ENCODE data around the gene NOTO. TPM values are rescaled to one million over a fixed set of nuclear protein-coding genes. Genes with fewer than 3 reads are reported as not detected.
"Not testable (repeated sequence)": the region's sequence is repeated elsewhere in the genome, so short reads cannot be mapped to it uniquely, and the experiment has no call there.

Gene NOTO
- total and polyA plus RNA-seq, 2 donors from 2014 or later = not detected

- DNase-seq = peak in 4 of 5 donors; percentile 80 to 85 (median 84)
- Histone ChIP-seq H3K4me1 (ENCODE audit: control insufficient read depth in 2 of 3, insufficient read depth in 2 of 3, low read depth in 1 of 3, low read length in 3 of 3) (no peaks in the 10 kb centered on the region), H3K27ac (ENCODE audit: low read depth in 2 of 2, low read length in 2 of 2) (peak overlapping the region; percentile 25 to 47), H3K36me3 (ENCODE audit: control insufficient read depth in 2 of 3, insufficient read depth in 3 of 3, low read length in 3 of 3) (no peaks in the 10 kb centered on the region), H3K27me3 (ENCODE audit: control insufficient read depth, insufficient read depth, low read length) (no peaks in the 10 kb centered on the region), H3K9me3 (ENCODE audit: control insufficient read depth in 2 of 3, insufficient read depth in 1 of 3, low read length in 3 of 3) (no peaks in the 10 kb centered on the region), H3K4me3 (ENCODE audit: low read length in 3 of 3) (no peak overlapping the region), H3K9ac (ENCODE audit: low read length in 3 of 3) (peak overlapping the region in 1 of 3 donors; percentile 6)
- peak; percentile 88 for TF ChIP-seq CTCF (IDR thresholded peaks at IDR 0.05; ENCODE audit: borderline replicate concordance, extremely low read depth, insufficient read depth)
- intact Hi-C loops (cut with DNase I) = loop anchor here (5.0 to 10.0 kb wide), 2 partner anchors 76 to 169 kb away; no protein-coding TSS in a partner anchor
- no peak for FAIRE-seq
These were observed 38.6 kb upstream of the NOTO start for GRCh38 chr2:73163483-73164367.

- H3K36me3 ChIP-seq (ENCODE audit: control insufficient read depth in 2 of 3, insufficient read depth in 3 of 3, low read length in 3 of 3); H3K27ac ChIP-seq (ENCODE audit: low read depth in 2 of 2, low read length in 2 of 2); H3K9me3 ChIP-seq (ENCODE audit: control insufficient read depth in 2 of 3, insufficient read depth in 1 of 3, low read length in 3 of 3); H3K4me1 ChIP-seq (ENCODE audit: control insufficient read depth in 2 of 3, insufficient read depth in 2 of 3, low read depth in 1 of 3, low read length in 3 of 3); H3K27me3 ChIP-seq (ENCODE audit: control insufficient read depth, insufficient read depth, low read length); DNase-seq; FAIRE-seq; H3K4me3 ChIP-seq (ENCODE audit: low read length in 3 of 3); H3K9ac ChIP-seq (ENCODE audit: low read length in 3 of 3): not testable (repeated sequence)
- intact Hi-C loops (cut with DNase I) = loop anchor here (10.0 kb wide), 1 partner anchor 171 kb away; no protein-coding TSS in a partner anchor
These were observed 36.4 kb upstream of the NOTO start for GRCh38 chr2:73165978-73166377.

GRCh38 chr2:73166813-73167212 is 35.6 kb upstream of the NOTO start:
- not testable (repeated sequence) for H3K27me3 ChIP-seq (ENCODE audit: control insufficient read depth, insufficient read depth, low read length); H3K4me1 ChIP-seq (ENCODE audit: control insufficient read depth in 2 of 3, insufficient read depth in 2 of 3, low read depth in 1 of 3, low read length in 3 of 3); H3K9ac ChIP-seq (ENCODE audit: low read length in 3 of 3); H3K9me3 ChIP-seq (ENCODE audit: control insufficient read depth in 2 of 3, insufficient read depth in 1 of 3, low read length in 3 of 3); FAIRE-seq; H3K36me3 ChIP-seq (ENCODE audit: control insufficient read depth in 2 of 3, insufficient read depth in 3 of 3, low read length in 3 of 3); H3K4me3 ChIP-seq (ENCODE audit: low read length in 3 of 3); DNase-seq; H3K27ac ChIP-seq (ENCODE audit: low read depth in 2 of 2, low read length in 2 of 2)
- intact Hi-C loops (cut with DNase I) = loop anchor here (10.0 kb wide), 1 partner anchor 172 kb away; no protein-coding TSS in a partner anchor

GRCh38 chr2:73168348-73168747 is 34.0 kb upstream of the NOTO start:
- DNase-seq; FAIRE-seq; H3K27ac ChIP-seq (ENCODE audit: low read depth in 2 of 2, low read length in 2 of 2); H3K9me3 ChIP-seq (ENCODE audit: control insufficient read depth in 2 of 3, insufficient read depth in 1 of 3, low read length in 3 of 3); H3K4me3 ChIP-seq (ENCODE audit: low read length in 3 of 3); H3K36me3 ChIP-seq (ENCODE audit: control insufficient read depth in 2 of 3, insufficient read depth in 3 of 3, low read length in 3 of 3); H3K27me3 ChIP-seq (ENCODE audit: control insufficient read depth, insufficient read depth, low read length); H3K4me1 ChIP-seq (ENCODE audit: control insufficient read depth in 2 of 3, insufficient read depth in 2 of 3, low read depth in 1 of 3, low read length in 3 of 3); H3K9ac ChIP-seq (ENCODE audit: low read length in 3 of 3): not testable (repeated sequence)
- intact Hi-C loops (cut with DNase I) = loop anchor here (10.0 kb wide), 1 partner anchor 174 kb away; no protein-coding TSS in a partner anchor

GRCh38 chr2:73170341-73170740 is 32.0 kb upstream of the NOTO start:
- H3K27me3 ChIP-seq (ENCODE audit: control insufficient read depth, insufficient read depth, low read length); H3K4me3 ChIP-seq (ENCODE audit: low read length in 3 of 3); intact Hi-C loops (cut with DNase I); H3K4me1 ChIP-seq (ENCODE audit: control insufficient read depth in 2 of 3, insufficient read depth in 2 of 3, low read depth in 1 of 3, low read length in 3 of 3); H3K9me3 ChIP-seq (ENCODE audit: control insufficient read depth in 2 of 3, insufficient read depth in 1 of 3, low read length in 3 of 3); DNase-seq; H3K27ac ChIP-seq (ENCODE audit: low read depth in 2 of 2, low read length in 2 of 2); H3K36me3 ChIP-seq (ENCODE audit: control insufficient read depth in 2 of 3, insufficient read depth in 3 of 3, low read length in 3 of 3); H3K9ac ChIP-seq (ENCODE audit: low read length in 3 of 3); FAIRE-seq: not testable (repeated sequence)

Measured in kidney (tissue), 14 donors.